NCI-H2029 (cell line): Measurements from ENCODE around the gene PEPD.

Experiments used
- DNase-seq: peaks from one replicate; lab custom pipeline; 2025; lab: John Stamatoyannopoulos, UW

PEPD gene

DNA sequence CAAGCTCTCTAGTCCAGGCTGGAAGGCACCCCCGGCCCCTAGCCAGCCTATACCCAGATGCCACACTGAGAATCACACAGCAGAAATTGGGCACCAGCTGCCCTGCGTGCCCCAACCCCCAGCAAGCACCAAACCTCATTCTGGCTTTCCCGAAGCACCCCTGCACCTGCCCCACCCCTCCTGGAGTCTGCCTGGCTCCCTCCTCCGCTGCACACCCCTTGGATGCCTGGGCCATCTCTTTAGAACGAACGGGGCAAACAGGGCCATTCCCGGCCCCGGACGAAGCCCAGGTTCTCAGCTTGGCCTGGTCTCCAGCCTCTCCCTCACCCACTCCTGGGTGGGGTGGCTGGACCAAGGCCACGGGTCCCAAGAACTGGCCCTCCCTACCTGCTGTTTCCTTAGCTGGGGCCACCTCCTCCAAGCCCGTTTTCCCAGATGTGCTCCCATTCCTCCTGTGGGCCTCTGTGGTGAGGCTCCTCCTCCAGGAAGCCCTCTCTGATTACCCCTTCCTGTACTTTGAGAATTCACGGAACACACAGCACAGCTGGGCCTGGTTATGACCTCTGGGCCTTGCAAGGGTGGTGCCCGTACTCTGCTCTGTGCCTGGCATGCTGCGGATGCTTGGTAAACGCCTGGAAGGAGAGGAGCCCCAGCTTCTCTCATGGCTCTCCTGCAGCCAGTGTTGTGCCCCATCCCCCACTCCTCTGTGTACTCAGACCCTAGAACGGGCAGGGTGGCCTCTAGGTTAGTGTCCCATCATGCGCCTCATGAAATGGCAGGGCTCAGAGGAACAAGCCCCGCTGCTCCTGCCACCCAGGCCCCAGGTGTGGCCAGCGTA lies 126.6 kb downstream of the PEPD start:
- DNase-seq = no peak

DNA sequence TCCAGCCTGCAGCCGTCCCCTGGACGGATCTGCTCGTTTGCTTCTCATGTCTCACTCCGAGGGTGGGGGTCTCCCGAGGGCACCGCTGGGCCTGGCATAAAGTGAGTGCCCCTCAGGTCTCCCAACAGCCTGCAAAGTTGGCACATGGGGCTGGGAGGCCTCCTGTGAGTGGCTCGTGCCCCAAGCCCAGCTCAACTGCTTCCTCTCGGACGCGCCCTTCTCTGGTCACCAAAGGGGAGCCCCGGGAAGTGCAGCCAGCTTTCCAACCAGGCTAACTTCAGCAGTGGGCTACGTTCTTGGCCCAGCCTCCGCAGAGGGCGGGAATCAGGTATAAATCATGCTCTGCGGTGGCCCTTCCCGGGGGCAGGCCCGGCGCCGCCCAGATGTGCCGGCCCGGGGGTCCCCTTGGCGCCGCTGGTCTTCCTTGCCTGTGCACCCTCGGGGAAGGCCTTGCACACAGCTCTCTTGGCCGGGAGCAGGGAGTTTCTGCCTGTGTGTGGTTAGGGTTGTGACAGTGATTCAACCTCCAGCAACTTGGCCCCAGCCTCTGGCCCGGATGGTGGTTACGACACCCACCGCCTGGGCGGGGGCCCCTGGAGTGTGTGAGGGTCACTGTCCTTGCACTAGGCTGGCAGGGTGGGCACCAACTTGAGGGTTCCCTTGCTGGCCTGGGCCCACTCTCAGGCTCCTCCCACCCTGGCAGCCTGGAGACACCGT lies 127.4 kb downstream of the PEPD start:
- no peak for DNase-seq

DNA sequence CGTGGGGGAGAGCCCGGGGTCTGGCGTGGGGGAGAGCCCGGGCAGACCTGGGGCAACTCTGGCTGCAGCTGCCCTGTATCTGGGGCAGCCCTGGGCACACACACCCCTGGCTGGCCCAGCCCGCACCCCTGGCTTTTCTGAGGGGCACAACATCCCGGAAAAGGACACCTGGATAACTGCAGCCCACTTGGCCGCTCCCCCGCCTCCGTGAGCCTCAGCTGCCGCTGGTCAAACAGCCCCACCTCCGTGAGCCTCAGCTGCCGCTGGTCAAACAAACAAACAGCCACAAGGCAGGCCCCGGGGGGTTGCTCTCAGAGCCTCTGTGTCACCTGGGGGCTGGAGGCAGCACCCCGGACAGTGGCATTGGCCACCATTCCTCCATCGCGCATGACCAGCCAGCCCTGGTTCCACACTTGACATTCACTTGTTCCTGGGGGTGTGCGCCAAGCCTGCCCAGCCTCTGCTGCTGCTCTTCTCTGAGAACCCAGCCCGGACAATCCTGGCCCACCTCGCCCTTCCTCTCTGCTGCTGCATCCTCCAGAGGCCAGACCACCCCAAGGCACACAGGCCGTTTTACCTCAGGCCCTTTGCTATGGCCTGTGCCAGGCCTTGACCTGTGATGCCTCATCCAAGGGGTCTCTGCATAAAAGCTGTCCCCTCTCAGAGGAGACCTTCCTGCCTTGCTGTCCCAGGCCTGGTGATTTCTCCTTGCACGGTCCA lies 128.1 kb downstream of the PEPD start:
- DNase-seq = no peak

DNA sequence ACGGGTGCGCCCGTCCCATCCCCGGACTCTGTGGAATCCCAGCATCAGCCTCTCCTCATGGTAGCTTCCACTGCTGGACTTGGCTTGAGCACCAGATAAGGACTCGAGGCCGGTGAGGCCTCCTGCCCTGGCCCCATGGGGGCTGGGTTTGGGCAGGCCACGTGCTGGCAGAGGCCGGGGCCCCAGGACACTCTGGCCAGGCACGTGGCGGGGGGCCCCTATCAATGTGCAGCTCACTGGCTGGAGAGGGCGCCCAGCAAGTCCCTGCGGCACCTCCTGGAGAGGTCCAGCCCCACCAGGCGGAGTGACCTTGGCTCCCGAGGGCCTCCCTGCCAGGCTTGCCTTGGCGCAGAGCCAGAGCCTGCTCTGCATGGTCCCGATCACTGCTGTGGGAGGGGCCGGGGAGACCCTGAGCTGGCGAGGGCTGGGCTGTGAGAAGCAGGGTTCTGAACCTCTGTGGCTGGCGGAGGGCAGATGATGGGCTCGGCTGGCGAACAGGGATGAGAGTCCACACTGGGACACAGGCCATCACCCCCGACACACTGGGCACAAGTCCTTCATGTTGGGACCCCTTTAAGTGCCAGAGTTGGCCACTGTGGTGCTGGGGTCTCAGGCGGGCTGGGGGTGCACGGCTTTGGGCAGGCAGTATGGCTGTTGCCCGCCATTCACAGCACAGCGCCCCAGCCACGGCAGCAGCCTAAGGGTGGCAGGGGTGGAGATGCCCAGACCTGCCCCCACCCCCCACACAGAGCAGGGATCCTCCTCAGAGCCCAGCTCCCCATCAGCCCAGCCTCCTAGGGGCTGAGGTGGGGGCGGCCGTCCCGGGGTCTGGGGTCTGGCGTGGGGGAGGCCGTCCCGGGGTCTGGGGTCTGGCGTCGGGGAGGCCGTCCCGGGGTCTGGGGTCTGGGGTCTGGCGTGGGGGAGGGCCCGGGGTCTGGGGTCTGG lies 129.0 kb downstream of the PEPD start:
- no peak for DNase-seq

DNA sequence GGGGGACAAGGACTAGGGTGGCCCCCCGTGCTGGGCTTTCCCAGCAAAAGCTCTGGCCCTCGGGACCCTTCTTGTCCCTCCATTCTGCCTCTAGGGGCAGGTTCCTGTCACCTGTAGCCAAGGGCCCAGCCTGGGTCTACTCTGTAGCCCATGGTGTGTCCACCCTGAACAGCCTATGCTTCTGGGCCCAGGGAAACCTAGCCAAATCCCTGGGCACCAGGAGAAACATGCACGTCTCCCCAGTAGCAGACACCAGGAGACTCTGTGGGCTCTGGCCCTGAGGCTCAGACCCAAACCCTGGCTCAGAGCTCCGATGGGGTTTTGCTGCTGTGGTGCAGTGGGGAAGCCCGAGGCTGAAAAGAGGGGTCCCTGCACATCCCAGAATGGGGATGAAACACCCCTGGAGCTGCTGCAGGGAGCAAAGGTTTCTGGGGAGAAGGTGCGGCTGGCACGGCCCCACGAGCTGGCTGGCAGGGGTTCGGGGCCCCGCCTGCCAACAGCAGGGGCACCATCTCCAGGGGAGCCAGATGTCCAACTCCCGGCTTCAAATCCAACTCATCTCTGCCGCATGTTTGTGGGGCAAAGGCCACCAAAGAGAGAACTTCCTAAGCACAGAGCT lies 129.9 kb downstream of the PEPD start:
- no peak for DNase-seq

DNA sequence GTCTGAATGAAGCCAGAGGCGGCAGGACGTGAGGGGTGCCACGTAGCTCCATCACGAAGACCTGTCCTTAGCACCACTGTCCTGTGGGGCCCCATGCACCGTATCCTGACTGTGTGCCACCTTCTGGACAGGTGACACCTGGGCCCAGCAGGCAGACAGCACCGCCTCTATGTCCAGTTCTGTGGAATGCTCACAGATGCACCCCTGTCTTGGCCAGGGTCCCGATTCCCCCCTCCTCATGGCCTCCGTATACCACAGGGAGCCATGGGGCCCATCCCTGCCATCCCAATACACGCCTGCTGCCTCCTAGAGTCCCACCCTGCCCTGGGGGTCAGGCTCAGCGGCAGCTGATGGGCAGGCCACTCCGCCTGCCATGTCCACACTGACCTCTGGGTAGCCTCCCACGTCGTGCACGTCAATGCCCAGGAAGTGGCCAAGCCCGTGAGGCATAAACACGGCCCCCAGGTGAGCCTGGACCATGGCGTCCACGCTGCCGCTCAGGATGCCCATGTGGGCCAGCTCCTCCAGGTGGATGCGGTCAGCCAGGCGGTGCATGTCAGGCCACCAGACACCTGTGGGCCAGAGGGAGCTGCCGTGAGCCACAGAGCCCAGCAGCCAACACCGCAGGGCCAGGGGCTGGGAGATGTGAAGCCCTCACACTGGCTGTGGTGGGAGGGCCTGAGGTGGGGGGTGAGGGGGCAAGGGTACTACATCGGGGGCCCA lies 130.5 kb downstream of the PEPD start:
- DNase-seq = no peak

DNA sequence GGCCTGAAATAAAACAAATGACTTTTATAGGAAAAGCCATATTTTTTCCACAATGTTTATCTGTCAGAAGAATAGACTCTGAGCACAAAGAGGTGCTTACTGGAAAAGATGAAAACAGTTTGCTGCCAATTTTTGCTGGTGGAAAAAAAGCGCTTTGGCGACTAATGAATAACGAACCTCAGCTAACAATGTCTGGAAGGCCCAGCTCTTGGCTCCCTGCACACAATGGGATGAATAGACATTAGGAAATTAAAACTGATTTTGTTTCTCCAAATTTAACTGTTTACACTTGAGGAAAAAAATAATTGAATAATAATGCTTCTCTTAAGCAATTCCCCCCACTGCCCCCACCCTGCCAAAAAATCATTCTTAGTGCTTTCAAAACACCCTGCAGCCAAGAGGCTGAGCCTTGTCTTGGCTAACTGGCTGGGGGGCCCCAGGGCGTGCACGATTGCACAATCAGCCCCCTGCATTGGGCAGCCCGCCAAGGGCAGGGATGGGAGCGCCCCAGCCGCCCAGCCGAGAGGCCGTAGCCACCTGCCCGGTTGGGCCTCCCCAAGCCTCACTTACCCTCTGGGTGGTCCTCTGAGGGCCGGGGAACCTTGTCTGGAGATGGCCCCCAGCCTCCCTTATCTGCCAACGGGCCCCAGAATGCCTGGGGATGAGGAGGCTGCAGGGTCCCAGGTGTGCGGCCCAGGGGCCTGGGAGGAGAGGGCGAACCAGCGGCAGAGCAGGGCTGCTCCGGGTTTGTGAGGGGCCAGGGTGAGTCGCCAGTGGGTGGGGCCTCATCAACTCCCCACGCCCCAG lies 131.3 kb downstream of the PEPD start:
- no peak for DNase-seq

DNA sequence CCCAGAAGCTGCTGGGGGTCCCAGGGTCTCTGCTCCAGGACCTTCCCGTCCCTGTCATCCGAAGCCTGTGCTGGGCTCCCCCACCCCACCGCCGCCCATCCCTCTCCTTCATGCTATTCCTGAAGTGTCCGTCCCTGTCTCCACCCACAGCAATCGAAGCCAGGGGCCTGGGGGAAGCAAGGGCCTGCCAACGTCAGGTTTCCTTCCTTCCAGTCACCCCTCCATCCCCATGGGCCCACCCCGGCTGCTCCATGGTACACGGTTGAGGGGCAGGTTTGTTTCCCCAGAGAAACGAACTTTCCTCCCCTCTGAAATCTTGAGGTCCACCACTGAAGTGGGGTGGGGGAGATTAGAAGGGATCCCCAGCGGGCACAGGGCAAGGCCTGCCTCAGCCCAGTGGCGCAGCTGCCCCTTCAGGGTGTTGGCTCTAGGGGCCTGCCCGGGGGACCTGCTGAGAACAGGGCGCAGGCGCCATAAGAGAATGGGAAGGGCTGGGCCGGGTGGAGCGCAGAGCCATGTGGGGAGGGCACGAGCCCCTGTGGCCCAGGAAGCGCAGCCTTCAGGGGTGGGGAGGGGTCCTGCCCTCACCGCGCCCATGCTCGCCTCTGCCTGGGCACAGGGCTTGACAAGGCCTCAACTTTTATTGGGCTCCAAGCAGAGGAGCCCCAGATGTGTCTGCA lies 132.0 kb downstream of the PEPD start:
- no peak for DNase-seq

DNA sequence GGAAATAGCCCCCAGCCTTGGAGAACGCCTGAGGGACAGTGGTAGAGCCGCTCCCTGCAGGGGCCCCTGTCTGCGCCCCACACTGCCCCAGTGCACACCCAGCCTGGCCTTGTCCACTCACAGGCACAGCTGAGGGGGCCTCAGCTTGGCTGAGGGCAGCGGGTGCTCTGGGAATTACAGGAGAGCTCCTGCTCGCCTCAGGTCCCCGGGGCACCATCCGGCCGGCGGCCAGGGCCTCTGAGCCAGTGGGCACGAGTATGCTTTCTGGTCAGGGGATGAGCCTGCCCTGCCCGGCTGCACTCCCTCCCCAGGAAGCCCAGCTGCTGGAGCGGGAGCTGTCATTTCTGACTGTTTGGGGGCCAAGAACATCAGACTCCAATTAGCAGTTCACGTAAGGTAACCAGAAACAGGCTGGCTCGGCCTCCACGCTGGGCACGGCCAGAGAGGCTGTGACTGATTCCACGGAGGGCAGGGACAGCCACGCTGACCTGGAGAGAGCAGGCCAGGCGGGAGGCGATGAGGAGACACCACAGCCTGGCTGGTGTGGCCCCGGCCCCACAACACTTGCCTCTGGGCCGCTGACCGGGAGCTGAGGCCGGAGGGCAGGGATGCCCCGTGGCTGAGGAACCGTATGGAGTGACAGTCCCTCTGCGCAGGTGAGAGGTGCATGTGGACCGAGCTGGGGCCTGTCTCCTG lies 132.7 kb downstream of the PEPD start:
- DNase-seq = no peak

DNA sequence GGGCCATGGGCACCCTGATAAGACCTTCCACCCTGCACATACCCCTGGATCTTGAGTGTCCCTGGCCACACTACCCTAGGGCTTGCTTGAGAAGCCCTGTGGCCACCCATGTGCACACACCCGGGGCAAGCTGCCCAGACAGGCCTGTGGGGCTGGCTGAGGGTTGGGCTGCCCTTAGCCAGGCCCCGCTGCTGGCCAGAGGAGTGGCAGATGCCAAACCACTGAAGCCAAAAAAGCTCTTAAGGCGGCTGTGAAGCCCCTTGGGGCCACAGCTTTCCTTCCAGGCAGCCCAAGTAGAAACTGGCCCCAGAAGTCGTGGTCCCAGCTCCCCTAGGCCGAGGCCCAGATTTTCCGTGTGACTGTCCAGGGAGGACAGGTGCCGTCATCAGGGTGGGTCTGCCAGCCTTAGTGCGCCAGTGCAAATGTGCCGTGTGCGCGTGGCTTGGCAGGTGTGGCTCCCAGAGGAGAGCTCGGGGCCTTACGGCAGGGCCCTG lies 133.3 kb downstream of the PEPD start:
- DNase-seq = no peak

DNA sequence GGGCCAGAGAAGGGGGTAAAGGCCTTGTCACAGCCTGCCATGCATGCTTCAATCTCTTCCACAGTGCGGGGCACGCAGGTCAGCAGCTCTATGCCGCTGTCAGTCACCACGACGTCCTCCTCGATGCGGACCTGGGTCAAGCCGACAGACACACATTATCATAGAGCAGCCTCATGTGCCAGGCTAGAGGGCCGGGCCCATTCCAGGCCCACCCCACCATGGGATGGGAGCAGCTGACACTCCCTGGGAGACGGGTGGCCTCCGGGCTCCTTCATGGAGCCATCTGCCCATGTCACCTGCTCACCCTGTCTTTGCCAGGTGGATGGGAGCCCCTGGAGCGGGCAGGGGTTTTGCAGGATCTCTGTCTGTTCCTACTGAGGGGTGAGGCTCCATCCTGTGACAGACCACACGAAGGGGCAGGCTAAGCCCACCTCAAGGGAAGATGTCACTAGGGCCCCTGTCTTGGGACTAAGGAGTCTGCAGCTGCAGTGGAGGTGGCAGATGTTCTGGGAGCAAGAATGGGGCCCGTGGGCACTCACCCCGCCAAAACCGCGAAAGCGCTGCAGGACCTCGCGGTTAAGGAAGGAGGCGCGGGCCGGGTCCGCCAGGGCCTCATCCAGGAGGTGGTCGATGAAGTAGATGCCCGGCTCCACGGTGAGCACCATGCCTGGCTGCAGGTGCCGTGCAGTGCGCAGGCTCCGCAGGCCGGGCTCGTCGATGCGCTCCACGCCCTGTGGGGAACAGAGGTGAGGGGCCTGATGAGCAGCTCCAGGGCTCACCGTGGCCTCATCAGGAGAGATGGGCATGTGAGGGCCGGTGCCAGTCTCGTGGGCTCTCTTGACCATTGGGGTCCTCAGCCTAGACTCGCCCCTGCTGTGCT lies 134.0 kb downstream of the PEPD start:
- DNase-seq = no peak

DNA sequence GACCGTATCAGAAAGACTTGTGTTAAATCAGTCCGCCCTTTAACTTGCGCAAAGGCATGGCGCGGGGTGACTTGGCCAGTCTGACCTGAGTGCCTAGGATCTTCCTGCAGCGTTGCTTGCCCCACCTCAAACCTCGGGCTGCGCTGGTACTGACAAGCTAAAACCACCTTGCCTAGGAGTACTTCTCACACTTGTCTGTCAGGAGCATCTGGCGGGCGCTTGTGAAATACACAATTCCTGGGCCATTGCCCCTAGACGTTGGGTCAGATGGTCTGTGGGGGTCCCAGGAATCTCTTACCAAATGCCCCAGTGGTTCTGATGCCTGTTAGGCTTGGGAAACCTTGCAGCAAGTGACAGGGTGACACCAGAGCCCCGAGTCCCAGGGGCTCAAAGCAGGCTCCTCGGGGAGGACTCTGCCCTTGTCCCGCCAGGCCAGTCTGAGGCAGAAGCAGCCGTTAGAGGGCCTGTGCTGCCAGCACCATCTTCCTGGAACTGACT lies 135.2 kb downstream of the PEPD start:
- DNase-seq = no peak

DNA sequence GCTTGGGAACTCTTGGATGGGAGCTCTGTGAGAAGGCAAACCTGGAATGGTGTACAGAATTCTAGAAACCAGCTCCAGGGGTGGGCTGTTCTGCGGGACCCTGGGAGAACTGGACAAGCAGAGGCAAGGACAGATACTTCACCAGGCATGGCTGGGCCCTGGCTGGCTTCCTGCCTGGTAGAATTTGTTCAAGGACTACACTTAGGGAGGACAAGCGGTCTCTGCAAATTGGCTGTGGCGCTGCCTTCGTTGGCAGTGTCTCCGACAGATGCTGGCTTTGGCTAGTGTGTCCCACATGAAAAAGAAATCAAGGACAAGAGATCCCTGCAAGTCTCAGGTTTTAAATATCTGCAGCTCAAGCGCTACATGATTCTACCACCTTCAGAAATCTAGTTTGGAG lies 135.6 kb downstream of the PEPD start:
- no peak for DNase-seq

DNA sequence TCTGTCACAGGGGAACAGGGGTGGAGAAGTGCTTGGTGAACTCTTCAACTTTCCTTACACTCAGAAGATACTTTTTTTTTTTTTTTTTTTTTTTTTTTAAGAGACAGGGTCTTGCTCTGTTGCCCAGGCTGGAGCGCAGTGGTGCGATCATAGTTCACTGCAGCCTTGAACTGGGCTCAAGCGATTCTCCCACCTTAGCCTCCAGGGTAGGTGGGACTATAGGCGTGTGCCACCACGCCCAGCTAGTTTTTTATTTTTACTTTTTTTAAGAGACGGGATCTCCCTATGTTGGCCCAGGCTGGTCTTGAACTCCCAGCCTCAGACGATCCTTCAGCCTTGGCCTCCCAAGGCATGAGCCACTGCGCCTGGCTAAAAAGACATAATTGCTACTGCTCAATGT lies 136.6 kb downstream of the PEPD start:
- no peak for DNase-seq

DNA sequence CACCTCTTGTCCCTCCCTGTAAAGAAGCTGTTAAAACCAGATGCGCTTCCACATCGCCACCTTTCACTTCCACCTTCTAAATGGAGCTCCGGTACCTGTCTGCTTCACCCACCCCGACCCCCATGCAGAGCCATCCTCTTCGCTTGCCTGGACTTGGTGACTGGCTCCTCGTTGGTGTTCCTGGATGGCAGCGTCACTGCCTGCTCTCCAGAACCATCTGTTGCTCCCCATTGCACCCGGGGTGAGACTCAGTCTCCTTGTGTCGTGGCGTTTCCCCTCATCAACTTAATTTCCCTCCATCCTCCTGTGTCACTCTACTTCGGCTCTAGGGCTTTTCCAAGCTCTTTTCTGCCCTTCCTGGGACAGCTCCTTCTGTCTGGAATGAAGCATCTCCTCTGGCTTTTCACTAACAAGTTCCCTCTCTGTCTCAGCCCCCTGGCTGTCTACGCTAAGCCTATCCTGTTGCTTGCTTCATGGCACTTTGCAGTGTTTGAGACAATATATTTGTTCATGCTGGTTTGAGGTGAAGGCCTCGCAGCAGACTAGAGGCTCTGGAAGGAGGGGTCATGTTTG lies 137.8 kb downstream of the PEPD start:
- no peak for DNase-seq

DNA sequence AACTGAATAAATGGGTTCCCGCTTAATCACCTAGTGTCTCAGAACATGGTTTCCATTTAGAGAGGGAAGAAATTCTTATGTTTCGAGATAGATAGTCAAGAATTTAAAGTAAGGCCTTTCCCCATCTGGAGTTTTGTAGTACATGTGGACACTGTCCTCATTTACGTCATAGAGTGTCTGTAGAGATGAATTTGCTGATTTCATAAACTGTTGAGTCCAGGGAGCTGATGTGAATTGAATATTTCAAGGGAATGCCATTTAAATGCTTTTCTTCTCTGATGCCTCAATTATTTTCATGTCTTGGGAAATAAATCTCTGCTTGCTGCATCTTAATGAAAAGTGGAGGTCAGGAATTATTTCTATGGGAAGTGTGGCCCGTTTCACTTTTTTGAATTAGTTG lies 138.6 kb downstream of the PEPD start:
- DNase-seq = no peak

DNA sequence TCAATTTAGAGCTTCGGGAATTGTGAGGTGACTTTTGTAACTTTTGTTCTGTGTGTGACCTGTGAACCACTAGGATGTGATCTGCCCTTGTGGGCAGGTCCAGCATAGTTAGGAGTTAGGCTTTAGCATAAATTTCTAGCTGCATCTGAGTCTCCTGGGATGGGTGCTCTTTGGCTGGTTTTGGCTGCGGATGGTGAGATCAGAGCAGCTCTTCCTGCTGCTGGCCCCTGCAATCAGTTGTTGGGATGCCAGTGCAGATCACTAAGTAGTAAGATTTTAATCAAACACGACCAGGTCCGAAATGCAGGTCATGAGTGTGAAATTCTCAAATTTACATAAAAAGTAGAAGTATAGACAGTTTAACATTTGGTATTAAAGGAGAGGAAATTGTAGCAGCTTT lies 139.6 kb downstream of the PEPD start:
- no peak for DNase-seq
